IMR-90 (cell line): ENCODE results near the gene ZNF80. TPM values are rescaled to one million over a fixed set of nuclear protein-coding genes. Genes with fewer than 3 reads are reported as not detected.

Experiments
- ATAC-seq: fragments of 200-7000 bp; cut with Tn5 transposase; 2 replicates; pipeline ENCODE4 v1.9.1; 2020; ENCODE audit warnings: low read depth, mild to moderate bottlenecking, moderate library complexity
- BruUV-seq: library from RNA; stranded (reverse); fragments of 400-500 nt; replicated peaks from 2 replicates; lab custom pipeline; 2021; lab: Mats Ljungman, UMichigan
- CTCF ChIA-PET: fragments of 300-600 bp; formaldehyde crosslinking; extraction: SDS; loops from one replicate; lab custom pipeline; 2021; ENCODE audit warnings: antibody characterized with exemption; lab: Yijun Ruan, JAX
- POLR2A ChIA-PET: fragments of 300-600 bp; sonication (Branson Sonifier 250); formaldehyde crosslinking; loops from one replicate; lab custom pipeline; 2022; ENCODE audit warnings: antibody characterized with exemption; ENCODE audit not compliant: unreplicated experiment; lab: Charles Lee
- DNase-seq: peaks from one replicate; pipeline ENCODE4 v3.0.0; 2013
- H2AFZ ChIP-seq: replicated peaks from 2 replicates; pipeline ENCODE3; 2013; ENCODE audit warnings: low read length, mild to moderate bottlenecking; ENCODE audit not compliant: poor library complexity
- H2AK5ac ChIP-seq: 2 replicates; pipeline ENCODE4 v1.6.1; 2013; ENCODE audit warnings: low read depth, low read length, inconsistent platforms
- H2AK9ac ChIP-seq: replicated peaks from 2 replicates; pipeline ENCODE3; 2013; ENCODE audit warnings: mild to moderate bottlenecking, low read depth, low read length, moderate library complexity; ENCODE audit not compliant: poor library complexity
- H2BK120ac ChIP-seq: 2 replicates; pipeline ENCODE4 v1.6.1; 2013; ENCODE audit warnings: low read depth, low read length, inconsistent platforms
- H2BK15ac ChIP-seq: 3 replicates; pipeline ENCODE4 v1.6.1; 2013; ENCODE audit warnings: low read depth, low read length, inconsistent platforms
- H2BK20ac ChIP-seq: 2 replicates; pipeline ENCODE4 v1.6.1; 2013; ENCODE audit warnings: low read depth, mild to moderate bottlenecking, inconsistent platforms, low read length, moderate library complexity
- H2BK5ac ChIP-seq: 2 replicates; pipeline ENCODE4 v1.6.1; 2013; ENCODE audit warnings: mild to moderate bottlenecking, low read depth, low read length, inconsistent platforms; ENCODE audit not compliant: poor library complexity, severe bottlenecking
- H3K14ac ChIP-seq: replicated peaks from 2 replicates; pipeline ENCODE4 v1.6.1; 2013; ENCODE audit warnings: low read depth, low read length, inconsistent platforms
- H3K18ac ChIP-seq: 2 replicates; pipeline ENCODE4 v1.6.1; 2013; ENCODE audit warnings: low read depth, low read length, control low read depth
- H3K23ac ChIP-seq: 2 replicates; pipeline ENCODE4 v1.6.1; 2013; ENCODE audit warnings: low read depth, low read length, inconsistent platforms
- H3K27ac ChIP-seq: 2 replicates; pipeline ENCODE4 v1.5.1; 2013; ENCODE audit warnings: mild to moderate bottlenecking, control low read depth, low read length; ENCODE audit not compliant: insufficient read depth
- H3K27me3 ChIP-seq: 2 replicates; pipeline ENCODE4 v1.6.1; 2013; ENCODE audit warnings: low read length; ENCODE audit not compliant: control insufficient read depth, insufficient read depth
- H3K36me3 ChIP-seq: 2 replicates; pipeline ENCODE4 v1.6.1; 2013; ENCODE audit warnings: low read length, mixed read lengths; ENCODE audit not compliant: control insufficient read depth, insufficient read depth
- H3K4ac ChIP-seq: 2 replicates; pipeline ENCODE4 v1.6.1; 2013; ENCODE audit warnings: low read depth, low read length, inconsistent platforms
- H3K4me1 ChIP-seq: 2 replicates; pipeline ENCODE4 v1.6.1; 2013; ENCODE audit warnings: low read length, mixed read lengths; ENCODE audit not compliant: control insufficient read depth, insufficient read depth
- H3K4me2 ChIP-seq: 2 replicates; pipeline ENCODE4 v1.6.1; 2013; ENCODE audit warnings: low read depth, mild to moderate bottlenecking, control low read depth, low read length, moderate library complexity
- H3K4me3 ChIP-seq: 2 replicates; pipeline ENCODE4 v1.5.1; 2013; ENCODE audit warnings: low read depth, mild to moderate bottlenecking, control low read depth, low read length, moderate library complexity; ENCODE audit not compliant: insufficient read depth
- H3K56ac ChIP-seq: 2 replicates; pipeline ENCODE4 v1.6.1; 2013; ENCODE audit warnings: low read length, inconsistent platforms; ENCODE audit not compliant: insufficient read depth; ENCODE audit errors: extremely low read depth
- H3K79me1 ChIP-seq, 2 experiments: 2 replicates each; pipeline ENCODE4 v1.6.1; 2013; ENCODE audit warnings: low read length in 2 of 2, inconsistent platforms in 1 of 2, low read depth in 1 of 2
- H3K9ac ChIP-seq: 2 replicates; pipeline ENCODE4 v1.6.1; 2013; ENCODE audit warnings: low read depth, low read length, control low read depth
- H3K9me1 ChIP-seq: 2 replicates; pipeline ENCODE4 v1.6.1; 2013; ENCODE audit warnings: low read length, inconsistent platforms; ENCODE audit not compliant: insufficient read depth
- H3K9me3 ChIP-seq: 2 replicates; pipeline ENCODE4 v1.6.1; 2013; ENCODE audit warnings: low read length; ENCODE audit not compliant: control insufficient read depth, insufficient read depth
- H4K20me1 ChIP-seq: 2 replicates; pipeline ENCODE4 v1.6.1; 2013; ENCODE audit warnings: low read length, inconsistent platforms; ENCODE audit not compliant: insufficient read depth
- H4K5ac ChIP-seq: 2 replicates; pipeline ENCODE4 v1.6.1; 2013; ENCODE audit warnings: mild to moderate bottlenecking, low read depth, low read length, control low read depth
- H4K8ac ChIP-seq, 2 experiments: 2 replicates each; pipeline ENCODE4 v1.6.1; 2013; ENCODE audit warnings: low read depth in 2 of 2, low read length in 2 of 2, control low read depth in 1 of 2, inconsistent platforms in 1 of 2
- H4K91ac ChIP-seq: 2 replicates; pipeline ENCODE4 v1.6.1; 2013; ENCODE audit warnings: low read depth, low read length, inconsistent platforms; ENCODE audit not compliant: insufficient read depth
- BHLHE40 ChIP-seq: fragments of 150-350 bp; IDR thresholded peaks from 2 replicates; pipeline ENCODE4 v1.6.1; 2016; ENCODE audit warnings: mild to moderate bottlenecking, low read depth, low read length
- CEBPB ChIP-seq: IDR thresholded peaks from 2 replicates; pipeline ENCODE4 v1.6.1; 2012; ENCODE audit warnings: low read depth, low read length, improper control_type of control experiment
- CHD1 ChIP-seq: IDR thresholded peaks from 2 replicates; pipeline ENCODE4 v1.6.1; 2012; ENCODE audit warnings: low read depth, low read length, improper control_type of control experiment
- CTCF ChIP-seq: conservative IDR thresholded peaks from 2 replicates; pipeline ENCODE4 v1.5.1; 2012; ENCODE audit warnings: mild to moderate bottlenecking, low read depth, low read length, improper control_type of control experiment
- ELK1 ChIP-seq: fragments of 150-350 bp; IDR thresholded peaks from 2 replicates; pipeline ENCODE4 v1.6.1; 2016; ENCODE audit warnings: low read depth, mild to moderate bottlenecking, low read length, moderate library complexity, borderline replicate concordance
- FOS ChIP-seq: fragments of 150-350 bp; IDR thresholded peaks from 2 replicates; pipeline ENCODE4 v1.6.1; 2016; ENCODE audit warnings: low read depth, low read length
- MAFK ChIP-seq: IDR thresholded peaks from 2 replicates; pipeline ENCODE4 v1.6.1; 2012; ENCODE audit warnings: low read depth, low read length, improper control_type of control experiment
- MAZ ChIP-seq: IDR thresholded peaks from 2 replicates; pipeline ENCODE4 v1.6.1; 2012; ENCODE audit warnings: low read depth, mild to moderate bottlenecking, low read length, improper control_type of control experiment, moderate library complexity, borderline replicate concordance
- MXI1 ChIP-seq: IDR thresholded peaks from 2 replicates; pipeline ENCODE4 v1.6.1; 2012; ENCODE audit warnings: low read depth, mild to moderate bottlenecking, low read length, moderate library complexity, borderline replicate concordance
- NFE2L2 ChIP-seq: fragments of 150-350 bp; IDR thresholded peaks from 2 replicates; pipeline ENCODE4 v1.6.1; 2016; ENCODE audit warnings: low read depth, mild to moderate bottlenecking, low read length
- POLR2A ChIP-seq: IDR thresholded peaks from 2 replicates; pipeline ENCODE4 v1.6.1; 2012; ENCODE audit warnings: mild to moderate bottlenecking, low read depth, low read length
- RAD21 ChIP-seq: IDR thresholded peaks from 2 replicates; pipeline ENCODE4 v1.6.1; 2012; ENCODE audit warnings: low read length, improper control_type of control experiment
- RCOR1 ChIP-seq: IDR thresholded peaks from 2 replicates; pipeline ENCODE4 v1.6.1; 2012; ENCODE audit warnings: mild to moderate bottlenecking, low read length, improper control_type of control experiment; ENCODE audit not compliant: insufficient replicate concordance
- RFX5 ChIP-seq: IDR thresholded peaks from 2 replicates; pipeline ENCODE4 v1.8.0; 2012; ENCODE audit warnings: low read depth, mild to moderate bottlenecking, low read length, moderate library complexity
- SMC3 ChIP-seq: fragments of 150-350 bp; IDR thresholded peaks from 2 replicates; pipeline ENCODE4 v1.6.1; 2016; ENCODE audit warnings: low read depth, mild to moderate bottlenecking, antibody characterized with exemption, low read length, moderate library complexity
- USF2 ChIP-seq: fragments of 150-350 bp; IDR thresholded peaks from 2 replicates; pipeline ENCODE4 v1.6.1; 2017; ENCODE audit warnings: mild to moderate bottlenecking, antibody characterized with exemption, low read length, low read depth
- WGBS, 2 experiments: methylation state at CpG; one replicate each; pipeline versions ENCODE4 v1.1.5 to v1.1.7; 2013; ENCODE audit warnings: missing lambda C conversion rate in 2 of 2; ENCODE audit not compliant: insufficient read length in 1 of 2; ENCODE audit errors: extremely low coverage in 2 of 2; 5-methylcytosine and 5-hydroxymethylcytosine counted together
- dilution Hi-C: fragments of 300-500 bp; cut with HindIII; formaldehyde crosslinking; loops from one replicate; pipeline ENCODE4 v1.14.3; 2018; ENCODE audit warnings: low sequenced_read_pairs; ENCODE audit not compliant: unreplicated experiment
- in situ Hi-C: fragments of 300-500 bp; cut with MboI; formaldehyde crosslinking; loops from 3 replicates; pipeline ENCODE4 v1.14.3; 2019; ENCODE audit warnings: low sequenced_read_pairs, inconsistent platforms, mixed read lengths
- intact Hi-C: fragments of 100-400 bp; cut with micrococcal nuclease; formaldehyde crosslinking; loops from 2 replicates; pipeline ENCODE4 v1.10.0; 2022
- polyA plus RNA-seq, 3 experiments: library from polyadenylated mRNA; depleted of rRNA; stranded (reverse); fragments of >200 nt; gene quantifications; 2 replicates each; pipeline ENCODE4 v1.2.3, GENCODE V29; 2012; ENCODE audit warnings: low replicate concordance in 1 of 3
- total RNA-seq: library from RNA; depleted of rRNA; stranded (reverse); fragments of >200 nt; gene quantifications from 2 replicates; pipeline ENCODE4 v1.2.3, GENCODE V29; 2012

ZNF80 gene
- total and polyA plus RNA-seq, 2 of the 4 experiments (the other 2 are of a cell fraction) = not detected

- Histone ChIP-seq H3K9me3 (no peaks in the 10 kb centered on the region), H3K56ac (no peak overlapping the region), H3K36me3 (no peaks in the 10 kb centered on the region), H3K4me2 (no peak overlapping the region), H2BK120ac (no peak overlapping the region), H2AK5ac (no peak overlapping the region), H3K9ac (no peak overlapping the region), H4K5ac (no peak overlapping the region), H3K4me3 (no peak overlapping the region), H3K27me3 (no peaks in the 10 kb centered on the region; the same call in 1 of the 2 replicates), H3K4ac (no peak overlapping the region), H3K23ac (no peak overlapping the region), H3K79me1 (no peaks in the 10 kb centered on the region), H4K91ac (no peak overlapping the region), H3K18ac (no peak overlapping the region), H2AFZ (no peak overlapping the region), H2BK15ac (no peak overlapping the region), H2BK20ac (no peak overlapping the region), H4K20me1 (no peaks in the 10 kb centered on the region), H3K9me1 (no peaks in the 10 kb centered on the region), H2AK9ac (no peak overlapping the region), H4K8ac (no peak overlapping the region), H3K4me1 (no peaks in the 10 kb centered on the region), H3K27ac (no peak overlapping the region), H2BK5ac (no peak overlapping the region), H3K14ac (no peak overlapping the region)
- in situ Hi-C loops (no loop called here), dilution Hi-C loops (no loop called here), intact Hi-C loops (no loop called here)
- ChIA-PET POLR2A (no interaction called here), CTCF (no interaction called here)
- ATAC-seq = no peak
- DNase-seq = no peak
- BruUV-seq = no TSS peak
- no peak for TF ChIP-seq BHLHE40
- no peak for TF ChIP-seq CEBPB
- TF ChIP-seq NFE2L2 = no peak
- no peak for TF ChIP-seq MXI1
- TF ChIP-seq POLR2A = no peak
- TF ChIP-seq USF2 = no peak
- no peak for TF ChIP-seq RFX5
- no peak for TF ChIP-seq MAFK
- TF ChIP-seq SMC3 = no peak
- TF ChIP-seq RCOR1 = no peak
- TF ChIP-seq RAD21 = no peak
- no peak for TF ChIP-seq CTCF
- TF ChIP-seq FOS = no peak
- no peak for TF ChIP-seq CHD1
- no peak for TF ChIP-seq ELK1
- TF ChIP-seq MAZ = no peak
- 80% methylated on average over 1 of the region's 3 CpGs; no CpG with 5 or more reads in 1 of the 2 experiments for WGBS, 2 experiments
Measured at GRCh38 chr3:114285648-114286230, 48.4 kb upstream of the ZNF80 start.
